Measurements from ENCODE around the gene FAM107A. TPM values are rescaled to one million over a fixed set of nuclear protein-coding genes. Genes with fewer than 3 reads are reported as not detected.
A peak's percentile ranks its signal among the peaks of the same experiment; 100 is the strongest.

Gene FAM107A
- total RNA-seq, 1 donor = not detected

DNA sequence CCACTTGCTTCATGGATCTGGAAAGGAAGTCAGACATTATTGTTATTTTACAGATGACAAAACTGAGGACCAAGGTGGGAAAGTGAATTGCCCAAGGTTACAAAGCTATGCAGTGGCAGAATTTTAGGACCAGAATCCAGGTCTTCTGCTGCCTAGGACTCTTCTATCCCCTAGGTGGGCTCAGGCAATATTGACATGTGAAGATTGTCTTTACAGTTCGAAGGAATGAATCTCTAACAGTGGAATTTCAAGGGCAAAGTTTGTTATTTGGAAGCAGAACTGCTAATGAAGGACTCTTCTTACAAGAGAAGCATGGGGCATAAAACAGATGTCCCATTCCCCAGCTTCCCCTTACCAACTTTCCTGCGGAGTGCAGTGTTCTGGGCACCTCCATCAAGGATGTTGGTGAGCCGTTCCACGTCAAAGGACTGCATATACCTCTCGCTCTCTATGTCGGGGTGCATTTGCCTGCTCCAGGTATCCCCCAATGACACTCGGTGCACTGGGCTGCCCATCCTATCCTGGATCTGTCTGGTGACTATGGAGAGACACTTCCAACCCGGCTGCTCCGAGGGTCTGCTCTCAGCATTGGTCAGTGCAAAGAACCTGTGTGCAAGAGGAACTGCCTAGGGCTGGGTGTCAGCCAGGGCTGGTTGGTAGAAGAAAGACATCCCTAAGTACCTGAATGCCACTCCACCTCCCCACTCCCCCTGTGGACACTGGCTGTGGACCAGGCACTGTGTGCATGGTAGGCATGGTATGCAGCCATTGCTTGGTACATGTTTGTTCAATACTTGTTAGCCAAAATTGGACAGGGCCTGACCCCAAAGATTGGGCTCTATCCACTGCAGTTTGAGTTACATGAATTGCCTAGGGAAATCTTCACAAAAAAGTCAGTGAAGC, 42.3 kb downstream of the FAM107A start:
- no peak for DNase-seq (ENCODE audit: low read depth)
- TF ChIP-seq, protein P1, sequence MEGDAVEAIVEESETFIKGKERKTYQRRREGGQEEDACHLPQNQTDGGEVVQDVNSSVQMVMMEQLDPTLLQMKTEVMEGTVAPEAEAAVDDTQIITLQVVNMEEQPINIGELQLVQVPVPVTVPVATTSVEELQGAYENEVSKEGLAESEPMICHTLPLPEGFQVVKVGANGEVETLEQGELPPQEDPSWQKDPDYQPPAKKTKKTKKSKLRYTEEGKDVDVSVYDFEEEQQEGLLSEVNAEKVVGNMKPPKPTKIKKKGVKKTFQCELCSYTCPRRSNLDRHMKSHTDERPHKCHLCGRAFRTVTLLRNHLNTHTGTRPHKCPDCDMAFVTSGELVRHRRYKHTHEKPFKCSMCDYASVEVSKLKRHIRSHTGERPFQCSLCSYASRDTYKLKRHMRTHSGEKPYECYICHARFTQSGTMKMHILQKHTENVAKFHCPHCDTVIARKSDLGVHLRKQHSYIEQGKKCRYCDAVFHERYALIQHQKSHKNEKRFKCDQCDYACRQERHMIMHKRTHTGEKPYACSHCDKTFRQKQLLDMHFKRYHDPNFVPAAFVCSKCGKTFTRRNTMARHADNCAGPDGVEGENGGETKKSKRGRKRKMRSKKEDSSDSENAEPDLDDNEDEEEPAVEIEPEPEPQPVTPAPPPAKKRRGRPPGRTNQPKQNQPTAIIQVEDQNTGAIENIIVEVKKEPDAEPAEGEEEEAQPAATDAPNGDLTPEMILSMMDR (IDR thresholded peaks at IDR 0.05; ENCODE audit: insufficient read depth, low read depth, low read length) = no peak
- no peak overlapping the region for H3K4me3 ChIP-seq (ENCODE audit: low read depth, low read length)

GRCh38 chr3:58532794-58533220, 44.4 kb downstream of the FAM107A start:
- TF ChIP-seq, protein P1 (IDR thresholded peaks at IDR 0.05; ENCODE audit: insufficient read depth, low read depth, low read length) = peak; percentile 95
- peak; percentile 71 for DNase-seq (ENCODE audit: low read depth)
- H3K4me3 ChIP-seq (ENCODE audit: low read depth, low read length) = no peak overlapping the region

DNA sequence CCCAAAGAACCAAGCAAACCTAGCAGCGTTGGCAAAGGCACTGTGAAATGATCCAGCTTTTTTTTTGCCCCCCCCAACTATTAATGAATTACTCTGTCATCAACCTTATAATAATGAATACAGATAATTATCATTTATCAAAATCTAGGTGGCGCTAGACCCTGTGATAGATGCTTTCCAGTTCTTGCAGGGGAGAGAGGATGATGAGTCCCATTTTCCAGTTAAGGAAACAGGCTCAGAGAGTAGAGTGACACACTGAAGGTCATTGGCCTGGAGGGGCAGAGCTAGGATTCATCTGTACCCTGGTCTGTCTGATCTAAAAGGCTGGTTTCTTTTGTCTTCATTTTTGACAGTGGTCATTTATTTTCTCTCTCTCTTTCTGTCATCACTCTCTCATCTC, 45.2 kb downstream of the FAM107A start:
- DNase-seq (ENCODE audit: low read depth) = no peak

GRCh38 chr3:58531555-58531954, 45.6 kb downstream of the FAM107A start:
- TF ChIP-seq, protein P1 (IDR thresholded peaks at IDR 0.05; ENCODE audit: insufficient read depth, low read depth, low read length) = peak; percentile 6
- DNase-seq (ENCODE audit: low read depth) = no peak
- no peak overlapping the region for H3K4me3 ChIP-seq (ENCODE audit: low read depth, low read length)

More for the DNA sequence above, 45.2 kb downstream of the FAM107A start:
- TF ChIP-seq, protein P1 (IDR thresholded peaks at IDR 0.05; ENCODE audit: insufficient read depth, low read depth, low read length) = no peak
- H3K4me3 ChIP-seq (ENCODE audit: low read depth, low read length) = no peak overlapping the region

DNA sequence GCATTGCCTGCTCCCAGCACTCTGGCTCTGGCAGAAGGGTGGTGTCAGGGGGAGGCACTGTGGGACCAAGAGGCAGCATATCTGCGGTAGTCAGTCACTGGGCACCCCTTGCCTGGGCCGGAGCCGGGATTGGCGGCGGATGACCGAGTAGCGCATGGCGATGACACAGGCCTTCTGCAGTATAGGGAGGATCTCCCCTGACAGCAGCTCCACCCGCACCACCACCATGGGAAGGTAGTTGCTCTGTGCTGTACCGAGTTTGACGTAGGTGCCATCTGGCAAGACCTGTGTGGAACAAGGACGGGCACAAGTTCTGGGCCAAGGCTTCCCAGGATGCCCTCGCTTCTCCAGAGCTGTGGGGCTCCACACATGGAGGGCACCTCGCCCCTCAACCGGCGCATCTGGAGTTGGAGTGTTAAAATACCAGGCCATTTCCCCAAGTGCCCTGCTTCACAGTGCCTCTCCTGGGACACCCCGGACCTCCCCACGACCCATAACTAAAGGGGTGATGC, 46.8 kb downstream of the FAM107A start:
- DNase-seq (ENCODE audit: low read depth) = no peak
- H3K4me3 ChIP-seq (ENCODE audit: low read depth, low read length) = no peak overlapping the region
- TF ChIP-seq, protein P1 (IDR thresholded peaks at IDR 0.05; ENCODE audit: insufficient read depth, low read depth, low read length) = no peak

GRCh38 chr3:58529516-58530353, 47.5 kb downstream of the FAM107A start:
- TF ChIP-seq, protein P1 (IDR thresholded peaks at IDR 0.05; ENCODE audit: insufficient read depth, low read depth, low read length) = peak; percentile 36
- peak; percentile 17 for DNase-seq (ENCODE audit: low read depth)
- no peak overlapping the region for H3K4me3 ChIP-seq (ENCODE audit: low read depth, low read length)
